ENCODE measurements around the gene ANO2.

Gene ANO2

DNA sequence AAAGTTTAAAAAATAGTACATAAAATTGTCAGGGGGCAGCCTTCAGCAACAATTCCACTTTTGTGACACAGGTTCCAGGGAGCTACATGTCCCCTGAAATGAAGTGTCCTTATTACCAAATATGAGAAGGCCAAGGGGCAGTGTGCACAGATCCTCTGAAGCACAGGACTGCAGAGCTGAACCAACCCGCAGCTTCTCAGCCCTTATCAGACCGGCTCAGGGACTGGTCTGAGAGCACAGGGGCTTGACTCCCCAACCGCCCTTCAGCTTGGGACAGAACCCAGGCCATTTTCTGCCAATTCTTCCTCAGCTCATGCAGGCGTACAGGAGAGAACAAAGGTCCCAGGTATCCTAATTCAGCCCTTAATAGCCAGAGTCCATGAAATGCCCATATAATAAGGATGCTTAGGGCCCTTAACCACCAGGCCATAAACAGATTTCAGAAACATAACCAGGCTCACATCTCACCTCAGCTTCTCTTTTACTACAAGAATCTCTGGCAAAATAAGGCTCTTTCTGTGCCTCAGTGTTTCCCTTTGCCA lies 221.3 kb downstream of the ANO2 start:
- DNase-seq (ENCODE audit: low spot score): no peak

DNA sequence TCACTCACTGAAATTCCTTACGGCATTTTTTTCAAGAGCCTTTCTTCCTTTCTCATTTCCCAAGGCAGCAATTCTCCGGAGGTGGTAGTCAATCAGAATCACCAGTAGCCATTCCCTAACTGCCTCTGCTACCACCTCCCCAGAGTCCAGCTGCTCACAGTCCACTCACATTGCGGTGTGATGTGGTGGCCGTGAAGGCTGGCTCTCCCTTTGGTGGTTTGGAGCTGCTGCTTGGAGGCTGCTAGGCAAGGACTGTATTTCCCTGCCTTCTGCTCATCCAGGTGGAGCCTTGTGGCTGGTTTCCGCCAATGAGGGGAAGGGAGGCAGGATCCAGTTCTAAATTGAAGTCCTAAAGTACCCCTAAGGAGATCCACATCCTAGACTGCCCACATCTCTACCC lies 222.0 kb downstream of the ANO2 start:
- no peak for DNase-seq (ENCODE audit: low spot score)

DNA sequence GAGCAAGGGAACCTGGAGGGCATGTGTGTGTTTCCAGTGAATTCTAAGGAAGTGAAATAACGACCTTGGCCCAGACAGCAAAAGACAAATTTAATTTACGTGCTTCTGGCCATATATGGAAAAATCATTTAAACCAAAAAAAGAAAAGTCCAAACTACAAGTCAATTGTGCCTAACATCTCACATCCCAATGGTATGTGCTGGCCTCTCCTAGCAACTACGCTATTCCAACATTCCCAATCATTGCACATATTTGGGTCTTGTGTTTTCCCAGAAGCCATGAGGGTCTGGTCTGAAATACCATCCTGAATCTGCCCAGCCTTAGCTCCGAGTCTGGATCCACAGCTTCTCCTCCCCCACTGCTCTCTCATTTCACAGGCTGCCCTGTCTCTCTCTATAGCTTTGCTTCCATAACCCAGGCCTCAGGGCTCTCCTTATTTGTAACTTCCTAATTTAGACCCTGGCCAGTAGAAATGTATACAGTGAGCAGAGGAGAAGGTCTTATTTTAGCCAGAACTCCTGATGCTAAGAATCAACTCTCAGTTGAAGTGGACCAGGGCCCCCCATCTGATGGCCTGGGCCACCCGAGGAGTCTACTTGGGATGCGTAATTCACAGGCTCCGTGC lies 224.6 kb downstream of the ANO2 start:
- no peak for DNase-seq (ENCODE audit: low spot score)

DNA sequence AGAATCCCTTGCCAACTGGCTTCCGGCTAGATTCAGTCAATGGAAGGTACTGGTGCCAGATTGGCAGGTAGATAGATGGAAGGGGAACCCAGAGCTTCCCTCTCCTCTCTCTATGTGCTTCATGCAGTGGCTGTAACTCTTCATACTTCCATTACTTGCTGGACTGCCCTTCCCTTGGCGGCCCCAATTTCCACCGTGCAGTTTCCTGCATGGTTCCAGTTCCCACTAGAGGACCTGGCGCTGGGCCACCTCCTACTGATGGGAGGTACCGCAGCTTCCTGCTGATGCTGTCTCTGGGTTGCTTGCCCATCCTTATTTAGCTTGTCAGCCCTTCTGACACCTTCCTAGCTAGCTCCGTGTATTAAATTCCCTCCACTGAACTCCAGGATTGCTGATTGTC lies 226.4 kb downstream of the ANO2 start:
- no peak for DNase-seq (ENCODE audit: low spot score)

DNA sequence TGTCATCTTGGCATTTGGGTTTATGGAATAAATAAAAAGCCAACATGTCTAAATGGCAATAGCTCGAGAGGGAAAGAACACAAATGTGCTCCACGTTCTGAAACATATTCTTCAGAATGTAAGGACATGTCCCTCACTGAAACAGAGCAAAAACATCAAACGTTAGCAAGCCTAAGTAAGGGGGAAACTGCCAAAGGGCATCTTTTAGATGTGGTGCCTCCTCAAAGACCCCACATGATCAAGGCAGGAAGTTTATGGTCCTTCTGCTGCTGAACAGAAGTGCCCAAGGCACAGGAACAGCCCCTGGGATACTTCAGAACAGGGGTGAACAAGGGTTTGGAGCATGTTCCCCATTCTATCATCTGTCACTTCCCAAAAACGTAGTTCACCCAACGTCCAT lies 227.0 kb downstream of the ANO2 start:
- no peak for DNase-seq (ENCODE audit: low spot score)

DNA sequence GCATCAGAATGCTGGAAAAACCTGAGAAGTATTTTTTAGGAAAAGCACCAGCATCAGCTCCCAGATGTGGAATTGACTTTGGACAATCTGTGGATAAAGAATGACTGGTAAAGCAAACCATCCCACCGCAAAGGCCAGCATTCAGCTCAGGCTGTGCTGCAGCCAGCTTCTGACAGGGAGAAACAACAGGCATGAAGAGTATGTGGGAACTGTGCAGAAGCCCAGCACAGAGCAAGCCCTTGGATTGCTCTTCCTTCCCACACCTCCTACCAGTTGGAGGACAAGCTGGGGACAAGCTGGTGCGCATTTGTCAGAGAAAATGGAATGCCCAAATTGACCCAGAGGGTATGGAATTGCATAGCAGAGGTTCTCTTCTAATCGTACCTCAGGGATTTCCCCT lies 228.1 kb downstream of the ANO2 start:
- DNase-seq (ENCODE audit: low spot score): no peak

DNA sequence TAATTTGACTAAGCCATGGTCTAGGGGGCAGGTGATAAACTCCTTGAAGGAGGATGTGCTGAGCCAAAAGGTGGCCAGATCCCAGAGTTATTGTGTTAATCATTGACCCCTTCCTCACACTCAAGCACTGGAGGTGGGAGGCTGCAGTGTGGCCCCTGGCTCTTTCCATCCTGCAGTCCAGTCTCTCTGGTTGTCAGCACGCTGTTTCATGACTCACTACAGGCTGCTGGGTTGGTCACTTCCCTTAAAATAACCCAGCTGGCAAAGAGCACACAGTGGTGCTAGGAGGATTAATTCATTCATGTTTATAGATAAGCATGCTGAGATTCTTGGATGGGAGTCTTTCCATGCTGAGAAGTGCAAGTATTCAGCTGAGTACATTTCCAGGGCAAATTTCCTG lies 228.9 kb downstream of the ANO2 start:
- DNase-seq (ENCODE audit: low spot score): no peak

- no peak for DNase-seq (ENCODE audit: low spot score)
Measured at GRCh38 chr12:5715021-5715420, 230.0 kb downstream of the ANO2 start.

DNA sequence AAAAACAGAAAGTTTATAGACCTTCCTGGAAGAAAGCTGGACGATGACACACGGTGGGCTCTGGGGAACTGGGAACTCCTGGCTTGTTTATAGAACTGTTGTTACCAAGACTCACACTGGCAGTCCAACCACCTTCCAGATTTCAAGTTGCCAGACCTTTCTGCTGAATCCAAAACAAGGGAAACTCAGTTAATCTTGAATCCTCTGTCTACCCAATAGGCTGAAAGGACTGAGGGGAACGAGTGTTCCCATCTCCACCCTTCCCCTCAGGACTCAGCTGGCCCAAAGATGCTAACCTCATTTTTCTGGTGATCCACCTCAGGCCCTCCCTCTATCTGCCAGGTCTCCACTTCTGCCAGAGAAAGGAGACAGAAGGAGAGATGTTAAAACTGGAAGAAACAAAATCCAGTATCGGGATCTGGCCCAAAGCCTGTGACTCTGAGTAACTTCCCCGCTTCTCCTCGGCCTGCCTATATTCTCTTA lies 231.4 kb downstream of the ANO2 start:
- DNase-seq (ENCODE audit: low spot score): no peak

GRCh38 chr12:5710260-5710878 lies 234.7 kb downstream of the ANO2 start:
- DNase-seq (ENCODE audit: low spot score): no peak

GRCh38 chr12:5708371-5708770 lies 236.7 kb downstream of the ANO2 start:
- DNase-seq (ENCODE audit: low spot score): no peak

DNA sequence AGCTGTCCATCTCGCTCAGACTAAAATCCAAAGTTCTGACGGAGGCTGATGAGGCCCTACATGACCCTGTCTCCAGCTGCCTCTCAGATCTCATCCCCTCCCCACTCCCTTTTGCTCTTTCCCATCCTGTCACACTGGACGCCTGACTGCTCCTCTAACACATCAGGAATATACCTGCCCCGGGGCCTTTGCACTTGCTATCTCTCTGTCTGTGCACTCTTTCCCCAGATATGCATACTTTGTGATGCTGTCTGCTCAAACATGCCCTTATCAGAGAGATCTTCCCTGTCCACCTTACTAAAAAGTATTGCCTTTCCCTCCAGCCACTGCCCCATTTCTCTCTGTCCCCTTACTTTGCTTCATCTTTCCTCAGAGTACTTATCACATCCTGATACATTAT lies 238.8 kb downstream of the ANO2 start:
- DNase-seq (ENCODE audit: low spot score): no peak

DNA sequence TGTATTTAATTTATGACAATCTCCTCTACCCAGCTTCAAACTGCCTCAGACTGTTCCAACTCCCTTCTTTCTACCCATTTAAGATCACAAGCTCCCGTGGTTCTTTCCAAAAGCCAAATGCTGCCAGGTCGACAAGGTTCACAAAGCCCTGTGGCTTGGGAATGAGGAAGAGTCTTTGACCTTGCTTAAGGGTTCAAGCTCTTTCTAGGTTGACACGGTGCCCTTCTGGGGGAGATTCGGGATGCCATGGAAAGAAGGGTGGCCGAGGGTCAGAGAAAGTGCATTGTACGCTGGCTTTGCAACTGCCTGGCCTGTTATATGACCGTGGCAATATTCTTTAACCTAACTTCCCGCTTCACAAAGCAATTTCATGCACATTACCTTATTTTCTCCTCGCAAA lies 239.3 kb downstream of the ANO2 start:
- no peak for DNase-seq (ENCODE audit: low spot score)

GRCh38 chr12:5694759-5695409 lies 250.2 kb downstream of the ANO2 start:
- DNase-seq (ENCODE audit: low spot score): no peak

DNA sequence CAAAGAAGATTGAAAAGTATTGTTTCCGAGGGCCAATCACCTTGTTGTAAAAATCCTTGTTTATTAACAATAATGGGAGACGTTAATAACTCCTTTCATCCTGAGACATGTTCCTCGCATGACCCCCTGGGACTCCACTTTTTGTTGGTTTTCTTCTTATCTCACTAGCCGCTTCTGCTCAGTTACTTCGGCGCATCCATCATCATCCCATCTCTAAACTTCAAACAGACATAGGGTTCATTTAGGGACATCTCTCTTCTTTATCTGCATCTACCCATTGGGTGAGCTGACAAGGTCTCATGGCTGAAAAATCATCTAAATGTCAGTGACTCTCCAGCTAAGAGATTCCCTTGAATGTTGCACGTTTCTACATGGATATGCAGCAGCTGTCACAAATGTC lies 252.2 kb downstream of the ANO2 start:
- DNase-seq (ENCODE audit: low spot score): no peak

DNA sequence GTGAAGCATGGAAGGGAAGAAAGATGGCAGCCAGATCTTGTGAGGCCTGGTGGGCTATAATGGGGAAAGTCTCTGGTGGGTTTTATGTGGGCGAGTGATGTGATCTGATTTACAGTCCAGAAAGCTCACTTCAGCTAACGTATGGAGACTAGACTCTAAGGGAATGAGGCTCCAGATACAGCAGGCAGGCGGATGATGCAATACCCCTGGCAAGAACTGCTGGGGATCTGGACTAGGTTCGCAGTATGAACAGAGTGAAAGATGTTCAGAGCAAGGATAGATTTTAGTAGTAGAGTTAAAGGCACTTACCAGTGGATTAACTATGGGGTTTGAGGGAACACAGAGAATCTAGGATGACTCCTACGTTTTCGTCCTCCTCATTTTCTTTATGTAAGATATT lies 253.1 kb downstream of the ANO2 start:
- no peak for DNase-seq (ENCODE audit: low spot score)

DNA sequence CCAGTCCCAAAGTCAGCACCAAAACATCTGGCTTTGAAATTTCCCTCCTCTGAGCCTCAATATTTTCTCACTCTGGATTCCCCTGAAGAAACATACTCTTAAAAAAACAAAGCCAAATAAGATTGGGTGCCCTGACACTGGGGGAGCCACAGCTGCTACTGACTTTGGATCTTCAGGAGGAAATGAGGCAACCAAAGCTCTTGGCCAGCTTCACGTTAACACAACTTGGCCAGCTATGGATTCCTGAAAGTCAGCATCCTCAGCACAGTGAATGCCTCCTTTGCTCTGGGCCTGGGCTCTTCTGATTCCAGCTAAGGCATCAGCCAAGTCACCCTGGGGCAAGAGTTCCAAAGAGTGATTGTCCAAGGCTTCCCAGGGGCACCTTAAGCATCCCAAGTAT lies 254.8 kb downstream of the ANO2 start:
- no peak for DNase-seq (ENCODE audit: low spot score)

DNA sequence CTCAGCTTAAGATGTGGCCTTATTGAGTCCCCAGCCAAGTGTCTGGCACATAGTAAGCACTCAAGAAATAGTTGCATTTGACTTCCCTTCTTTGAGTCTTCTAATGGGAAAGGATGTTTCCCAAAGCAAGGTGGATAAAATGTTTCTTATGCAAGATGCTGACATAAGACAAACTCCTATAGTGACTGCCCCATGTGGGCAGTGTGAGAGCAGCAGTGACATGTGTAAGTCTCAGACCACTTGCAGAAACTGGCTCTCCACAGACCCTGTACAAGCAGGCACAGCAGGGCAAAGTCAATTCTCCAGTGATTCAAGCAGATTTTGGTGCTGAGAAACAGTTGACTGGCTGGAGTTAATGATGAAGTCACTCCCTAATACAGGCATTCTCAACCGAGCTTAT lies 255.3 kb downstream of the ANO2 start:
- no peak for DNase-seq (ENCODE audit: low spot score)

GRCh38 chr12:5688226-5688625 lies 256.8 kb downstream of the ANO2 start:
- no peak for DNase-seq (ENCODE audit: low spot score)

DNA sequence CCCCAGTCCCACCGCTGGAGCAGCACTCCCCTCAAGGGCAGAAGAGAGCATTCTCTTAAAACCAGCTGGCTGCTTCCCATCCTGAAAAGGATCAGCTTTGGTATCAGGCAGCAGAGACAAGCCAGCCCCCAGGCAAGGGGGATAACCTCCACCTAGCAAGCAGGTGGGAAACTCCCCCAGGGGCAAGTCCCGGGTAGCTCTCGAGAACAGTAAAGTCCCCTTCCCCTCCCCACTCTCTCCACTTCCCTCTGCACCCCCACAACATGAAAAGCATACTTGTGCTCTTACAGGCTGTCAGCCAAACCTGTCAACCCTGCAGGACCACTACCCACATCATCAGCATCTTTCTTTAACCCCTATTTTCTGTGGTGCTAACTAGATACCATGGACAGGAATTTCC lies 259.1 kb downstream of the ANO2 start:
- no peak for DNase-seq (ENCODE audit: low spot score)

GRCh38 chr12:5684989-5685388 lies 260.1 kb downstream of the ANO2 start:
- no peak for DNase-seq (ENCODE audit: low spot score)

DNA sequence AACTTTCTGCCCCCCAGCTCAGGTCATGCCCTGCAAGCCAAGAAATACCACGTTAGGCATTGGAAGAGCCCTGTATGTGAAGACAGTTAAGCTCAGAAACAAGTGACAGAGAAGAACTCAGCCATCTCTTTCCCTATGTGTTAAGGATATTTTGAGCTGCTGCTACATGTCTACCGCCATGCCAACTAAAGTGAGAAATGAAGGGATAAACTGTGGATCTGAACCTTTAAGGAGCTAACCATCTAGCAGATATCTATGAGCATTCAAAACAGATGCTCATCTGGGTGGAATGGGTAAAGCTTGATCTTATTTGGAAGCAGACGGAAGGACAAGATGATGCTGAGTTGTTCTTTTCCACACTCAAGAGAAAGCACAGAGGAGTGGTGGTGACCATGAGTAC lies 262.5 kb downstream of the ANO2 start:
- DNase-seq (ENCODE audit: low spot score): no peak

DNA sequence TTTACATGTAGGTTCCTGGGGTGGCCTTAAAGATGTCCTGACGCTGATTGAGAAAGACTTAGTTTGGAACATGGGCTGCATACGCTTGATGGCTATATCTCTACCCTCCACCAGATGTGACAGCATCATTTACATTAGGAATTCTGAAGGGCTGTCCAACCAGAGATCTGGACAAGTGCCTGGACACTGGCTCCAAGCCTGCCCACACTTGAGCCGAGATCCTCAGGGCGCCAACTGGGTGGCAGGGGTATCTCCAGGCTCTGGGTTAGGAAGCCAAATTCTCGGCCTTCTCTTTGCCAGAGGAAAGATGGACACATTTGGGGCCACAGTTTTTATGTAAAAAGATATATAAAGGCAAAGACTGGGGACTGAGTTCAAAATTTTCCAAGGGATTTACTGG lies 266.9 kb downstream of the ANO2 start:
- DNase-seq (ENCODE audit: low spot score): no peak

Data from cerebellar cortex (tissue), 1 donor.